B cell (primary cell): ENCODE results near the gene TMEM19. TPM values are rescaled to one million over a fixed set of nuclear protein-coding genes. Genes with fewer than 3 reads are reported as not detected.

Experiments used
- ATAC-seq: fragments of 200-7000 bp; cut with Tn5 transposase; one replicate; pipeline ENCODE4 v1.10.0; 2021; ENCODE audit warnings: low read depth, mild to moderate bottlenecking, moderate number of reproducible peaks, moderate library complexity
- CTCF ChIA-PET: fragments of 350-600 bp; sonication (Branson Sonifier 250); formaldehyde crosslinking; loops from one replicate; lab custom pipeline; 2021; ENCODE audit warnings: antibody characterized with exemption, inconsistent platforms; lab: Charles Lee
- POLR2A ChIA-PET: fragments of 350-600 bp; sonication (Branson Sonifier 250); formaldehyde crosslinking; loops from one replicate; lab custom pipeline; 2021; ENCODE audit warnings: antibody characterized with exemption; lab: Charles Lee
- DNase-seq: peaks from one replicate; pipeline ENCODE4 v3.0.0; 2013
- H2AFZ ChIP-seq: 2 replicates; pipeline ENCODE4 v1.6.1; 2012; ENCODE audit warnings: mild to moderate bottlenecking, low read depth, low read length; ENCODE audit not compliant: insufficient read depth, poor library complexity, severe bottlenecking
- H3K27ac ChIP-seq, 2 donors: 1 replicate in 1 of 2; 2 replicates in 1 of 2; pipeline ENCODE4 v1.5.1; 2012 to 2013; ENCODE audit warnings: low read length in 2 of 2, mild to moderate bottlenecking in 2 of 2, moderate library complexity in 1 of 2
- H3K27me3 ChIP-seq, 4 experiments: fragments of 200-600 bp in 1 of 4; sonication (generic) in 1 of 4; replicated peaks in 1 of 4; 1 replicate in 2 of 4; 2 replicates in 2 of 4; pipeline versions ENCODE4 v1.6.1 to v1.7.0; 2013 to 2016; ENCODE audit warnings: low read length in 3 of 4, mild to moderate bottlenecking in 2 of 4, mixed read lengths in 1 of 4, moderate library complexity in 1 of 4; ENCODE audit not compliant: insufficient read depth in 4 of 4, control insufficient read depth in 3 of 4; ENCODE audit errors: control extremely low read depth in 1 of 4
- H3K36me3 ChIP-seq, 2 experiments: replicated peaks in 1 of 2; 1 replicate in 1 of 2; 2 replicates in 1 of 2; pipeline versions ENCODE4 v1.6.1 to v1.7.1; 2013; ENCODE audit warnings: low read length in 1 of 2; ENCODE audit not compliant: insufficient read depth in 2 of 2, control insufficient read depth in 1 of 2; ENCODE audit errors: control extremely low read depth in 1 of 2, extremely low read depth in 1 of 2
- H3K4me1 ChIP-seq, 2 donors: fragments of 200-600 bp in 1 of 2; sonication (generic) in 1 of 2; 1 replicate in 1 of 2; 2 replicates in 1 of 2; pipeline versions ENCODE4 v1.5.1 to v1.6.1; 2013 to 2017; ENCODE audit warnings: low read length in 2 of 2; ENCODE audit not compliant: control insufficient read depth in 2 of 2, insufficient read depth in 2 of 2
- H3K4me2 ChIP-seq: replicated peaks from 2 replicates; pipeline ENCODE3; 2012; ENCODE audit warnings: mild to moderate bottlenecking, low read depth, low read length; ENCODE audit not compliant: poor library complexity, severe bottlenecking
- H3K4me3 ChIP-seq, 5 experiments: fragments of 200-600 bp in 1 of 5; sonication (generic) in 1 of 5; 1 replicate in 3 of 5; 2 replicates in 2 of 5; pipeline versions ENCODE4 v1.5.1 to v1.7.0; 2011 to 2016; ENCODE audit warnings: low read length in 4 of 5, mild to moderate bottlenecking in 4 of 5, low read depth in 2 of 5, control low read depth in 1 of 5, moderate library complexity in 1 of 5; ENCODE audit not compliant: insufficient read depth in 1 of 5; ENCODE audit errors: control extremely low read depth in 1 of 5, extremely low read depth in 1 of 5
- H3K79me2 ChIP-seq: fragments of 200-600 bp; sonication (generic); one replicate; pipeline ENCODE4 v1.6.0; 2016; ENCODE audit warnings: low read length; ENCODE audit not compliant: control insufficient read depth, insufficient read depth
- H3K9ac ChIP-seq: fragments of 200-600 bp; sonication (generic); 2 replicates; pipeline ENCODE4 v1.6.1; 2017; ENCODE audit warnings: mild to moderate bottlenecking, low read length, moderate library complexity
- H3K9me3 ChIP-seq, 3 donors: one replicate each; pipeline versions ENCODE4 v1.6.1 to v1.7.1; 2013; ENCODE audit warnings: low read length in 2 of 3; ENCODE audit not compliant: control insufficient read depth in 2 of 3, insufficient read depth in 1 of 3; ENCODE audit errors: control extremely low read depth in 1 of 3
- H4K20me1 ChIP-seq: 2 replicates; pipeline ENCODE4 v1.6.0; 2012; ENCODE audit warnings: mild to moderate bottlenecking, low read length; ENCODE audit not compliant: insufficient read depth, control insufficient read depth, poor library complexity, severe bottlenecking
- H3K27ac Mint-ChIP-seq: one replicate; pipeline ENCODE4 v1.8.0; 2021; ENCODE audit warnings: mixed read lengths
- H3K27me3 Mint-ChIP-seq: one replicate; pipeline ENCODE4 v1.8.0; 2021; ENCODE audit warnings: mixed read lengths
- H3K4me1 Mint-ChIP-seq: one replicate; pipeline ENCODE4 v1.8.0; 2021; ENCODE audit warnings: mixed read lengths
- H3K4me3 Mint-ChIP-seq: one replicate; pipeline ENCODE4 v1.8.0; 2021; ENCODE audit warnings: mixed read lengths
- H3K9me3 Mint-ChIP-seq: one replicate; pipeline ENCODE4 v1.8.0; 2022; ENCODE audit warnings: mixed read lengths; ENCODE audit not compliant: insufficient read depth
- CTCF ChIP-seq: fragments of 200-600 bp; IDR thresholded peaks from one replicate; pipeline ENCODE4 v1.8.0; 2022; ENCODE audit warnings: antibody characterized with exemption, mild to moderate bottlenecking
- EZH2 ChIP-seq: IDR thresholded peaks from 2 replicates; pipeline ENCODE4 v1.6.1; 2012; ENCODE audit warnings: borderline replicate concordance, low read depth, mild to moderate bottlenecking, moderate library complexity, low read length; ENCODE audit not compliant: insufficient read depth, poor library complexity, severe bottlenecking
- WGBS: methylation state at CpG from one replicate; pipeline ENCODE4 v1.1.5; 2013; ENCODE audit warnings: missing lambda C conversion rate; ENCODE audit not compliant: insufficient coverage; 5-methylcytosine and 5-hydroxymethylcytosine counted together
- intact Hi-C: fragments of 100-400 bp; cut with micrococcal nuclease; formaldehyde crosslinking; loops from one replicate; pipeline ENCODE4 v1.10.0; 2022
- polyA plus RNA-seq: library from polyadenylated mRNA; depleted of rRNA; stranded (reverse); fragments of >200 nt; gene quantifications from 2 replicates; pipeline ENCODE4 v1.2.3, GENCODE V29; 2012
- total RNA-seq, 2 donors: library from RNA; stranded (reverse); fragments of 120-200 nt in 1 of 2; gene quantifications; 1 replicate in 1 of 2; 2 replicates in 1 of 2; pipeline versions ENCODE4 v1.2.3 to v1.2.4, GENCODE V29; 2013 to 2022

Gene TMEM19
- total and polyA plus RNA-seq, 2 donors (not counting 1 experiment from before 2014, with no cell fraction given) = 39.4 to 53.6 TPM

- H3K4me1 ChIP-seq = peaks cover 8 to 9% of the 10 kb centered on the region in 2 donors
- intact Hi-C loops = no loop called here
Measured at GRCh38 chr12:71704920-71705319, 19.0 kb downstream of the TMEM19 start.

GRCh38 chr12:71708658-71709057 lies 22.8 kb downstream of the TMEM19 start:
- ChIA-PET POLR2A (no interaction called here), CTCF (interaction anchor here (0.6 to 2.0 kb wide), 2 partner anchors 39 to 147 kb away, joined by 4 to 7 read pairs; no protein-coding TSS in a partner anchor)
- peaks cover 8 to 9% of the 10 kb centered on the region in 2 donors for H3K4me1 ChIP-seq
- H3K36me3 ChIP-seq = peaks cover 2 to 19% of the 10 kb centered on the region in 2 experiments
- H3K27me3 ChIP-seq = no peaks in the 10 kb centered on the region
- H3K27ac Mint-ChIP-seq = no peak overlapping the region
- TF ChIP-seq CTCF = no peak
- TF ChIP-seq EZH2 = no peak
- no peaks in the 10 kb centered on the region for H3K79me2 ChIP-seq
- peaks cover 7% of the 10 kb centered on the region for H3K9me3 Mint-ChIP-seq
- intact Hi-C loops = no loop called here
- H3K4me3 ChIP-seq = no peak overlapping the region
- H4K20me1 ChIP-seq = no peaks in the 10 kb centered on the region
- H3K9ac ChIP-seq = no peak overlapping the region
- H3K4me3 Mint-ChIP-seq = no peak overlapping the region
- H2AFZ ChIP-seq = no peak overlapping the region
- peaks cover 4 to 10% (median 5%) of the 10 kb centered on the region in 3 donors for H3K9me3 ChIP-seq
- ATAC-seq (no peak), DNase-seq (no peak)
- no peaks in the 10 kb centered on the region for H3K27me3 Mint-ChIP-seq
- whole genome bisulfite sequencing = no CpG with 5 or more reads among the region's 1 CpG
- no peak overlapping the region for H3K27ac ChIP-seq
- peaks cover 26% of the 10 kb centered on the region for H3K4me1 Mint-ChIP-seq
- H3K4me2 ChIP-seq = no peak overlapping the region

More at GRCh38 chr12:71704920-71705319, 19.0 kb downstream of the TMEM19 start:
- POLR2A ChIA-PET = no interaction called here
- Histone ChIP-seq H3K9ac (no peak overlapping the region), H3K79me2 (peaks cover 1% of the 10 kb centered on the region), H4K20me1 (no peaks in the 10 kb centered on the region), H3K9me3 (peaks cover 0 to 1% (median 0%) of the 10 kb centered on the region in 3 donors), H3K27me3 (no peaks in the 10 kb centered on the region), H3K36me3 (peaks cover 8 to 40% of the 10 kb centered on the region in 2 experiments), H3K27ac (no peak overlapping the region), H3K4me3 (no peak overlapping the region), H2AFZ (no peak overlapping the region), H3K4me2 (no peak overlapping the region)
- ATAC-seq (no peak), DNase-seq (no peak)
- no peaks in the 10 kb centered on the region for H3K9me3 Mint-ChIP-seq
- TF ChIP-seq EZH2 (no peak), CTCF (no peak)
- H3K4me1 Mint-ChIP-seq = peaks cover 24% of the 10 kb centered on the region
- no peaks in the 10 kb centered on the region for H3K27me3 Mint-ChIP-seq
- no peak overlapping the region for H3K4me3 Mint-ChIP-seq
- CTCF ChIA-PET = interaction anchor here (1.7 to 1.9 kb wide), 2 partner anchors 42 to 68 kb away, joined by 7 to 8 read pairs; no protein-coding TSS in a partner anchor
- no CpG with 5 or more reads among the region's 2 CpGs for WGBS
- no peak overlapping the region for H3K27ac Mint-ChIP-seq
